A172 (cell line): ENCODE measurements around the gene PROKR1. TPM values are rescaled to one million over a fixed set of nuclear protein-coding genes. Genes with fewer than 3 reads are reported as not detected.

Experiments used
- DNase-seq: peaks from one replicate; pipeline ENCODE4 v3.0.0-alpha.2; 2015; ENCODE audit warnings: low spot score
- total RNA-seq: library from RNA; depleted of rRNA; stranded (reverse); fragments of >200 nt; shearing (Covaris generic); gene quantifications from 2 replicates; pipeline ENCODE4 v1.2.3, GENCODE V29; 2014; rRNA removed

The PROKR1 gene
- total RNA-seq, 1 experiment from 2014 or later: not detected

GRCh38 chr2:68698567-68699377 lies 55.4 kb downstream of the PROKR1 start:
- no peak for DNase-seq

- DNase-seq: no peak
Measured at GRCh38 chr2:68700560-68700959, 57.2 kb downstream of the PROKR1 start.

GRCh38 chr2:68706637-68707036 lies 63.3 kb downstream of the PROKR1 start:
- DNase-seq: no peak

Other genes starting within 250 kb of the PROKR1 start
- gene FBXO48, start 176.3 kb upstream of the PROKR1 start, total RNA-seq: 0.43 and 0.67 TPM in 2 replicates
- 3.7 and 6.8 TPM in 2 replicates for gene APLF, start 176.0 kb upstream of the PROKR1 start, total RNA-seq
- gene ARHGAP25, start 91.2 kb downstream of the PROKR1 start, total RNA-seq: not detected in 2 replicates
- gene BMP10, start 227.8 kb downstream of the PROKR1 start, total RNA-seq: 0.46 TPM in 1 of 2 replicates, not detected in the other